ENCODE measurements around the gene BPTF. TPM values are rescaled to one million over a fixed set of nuclear protein-coding genes. Genes with fewer than 3 reads are reported as not detected.

BPTF gene
- total RNA-seq, 1 donor from 2014 or later, result 79.2 TPM

- Histone ChIP-seq H3K36me3 (peaks cover 36% of the 10 kb centered on the region), H3K4me3 (no peak overlapping the region), H3K4me1 (no peaks in the 10 kb centered on the region), H3K9me3 (replicated peaks) (no peaks in the 10 kb centered on the region), H3K27me3 (ENCODE audit: low read depth) (no peaks in the 10 kb centered on the region), H3K27ac (replicated peaks) (peak overlapping the region; percentile 11)
- no peak for TF ChIP-seq CTCF (IDR thresholded peaks at IDR 0.05; ENCODE audit: borderline replicate concordance)
- DNase-seq, result no peak
- intact Hi-C loops (cut with micrococcal nuclease), result no loop called here
Measured at GRCh38 chr17:67982034-67982640, 156.8 kb downstream of the BPTF start.

GRCh38 chr17:67982686-67983382 is 157.5 kb downstream of the BPTF start:
- DNase-seq, result no peak
- intact Hi-C loops (cut with micrococcal nuclease), result no loop called here
- Histone ChIP-seq H3K4me1 (no peaks in the 10 kb centered on the region), H3K27me3 (ENCODE audit: low read depth) (no peaks in the 10 kb centered on the region), H3K9me3 (replicated peaks) (no peaks in the 10 kb centered on the region), H3K4me3 (no peak overlapping the region), H3K27ac (replicated peaks) (peak overlapping the region; percentile 11), H3K36me3 (peaks cover 34% of the 10 kb centered on the region)
- TF ChIP-seq CTCF (IDR thresholded peaks at IDR 0.05; ENCODE audit: borderline replicate concordance), result no peak

GRCh38 chr17:67983383-67983688 is 158.0 kb downstream of the BPTF start:
- no peak overlapping the region for H3K27ac ChIP-seq (replicated peaks)
- H3K9me3 ChIP-seq (replicated peaks), result no peaks in the 10 kb centered on the region
- intact Hi-C loops (cut with micrococcal nuclease), result no loop called here
- no peaks in the 10 kb centered on the region for H3K4me1 ChIP-seq
- H3K36me3 ChIP-seq, result peaks cover 29% of the 10 kb centered on the region
- TF ChIP-seq CTCF (IDR thresholded peaks at IDR 0.05; ENCODE audit: borderline replicate concordance), result no peak
- no peak for DNase-seq
- no peaks in the 10 kb centered on the region for H3K27me3 ChIP-seq (ENCODE audit: low read depth)
- no peak overlapping the region for H3K4me3 ChIP-seq

GRCh38 chr17:67990909-67991308 is 165.6 kb downstream of the BPTF start:
- Histone ChIP-seq H3K27ac (replicated peaks) (no peak overlapping the region), H3K9me3 (replicated peaks) (no peaks in the 10 kb centered on the region), H3K4me3 (no peak overlapping the region), H3K27me3 (ENCODE audit: low read depth) (no peaks in the 10 kb centered on the region), H3K36me3 (peaks cover 5% of the 10 kb centered on the region), H3K4me1 (peaks cover 36% of the 10 kb centered on the region)
- intact Hi-C loops (cut with micrococcal nuclease), result no loop called here
- no peak for DNase-seq
- TF ChIP-seq CTCF (IDR thresholded peaks at IDR 0.05; ENCODE audit: borderline replicate concordance), result no peak

GRCh38 chr17:67992548-67993152 is 167.3 kb downstream of the BPTF start:
- peaks cover 42% of the 10 kb centered on the region for H3K4me1 ChIP-seq
- peak overlapping the region; percentile 99 for H3K27ac ChIP-seq (replicated peaks)
- H3K36me3 ChIP-seq, result peaks cover 5% of the 10 kb centered on the region
- no peak for TF ChIP-seq CTCF (IDR thresholded peaks at IDR 0.05; ENCODE audit: borderline replicate concordance)
- H3K27me3 ChIP-seq (ENCODE audit: low read depth), result no peaks in the 10 kb centered on the region
- intact Hi-C loops (cut with micrococcal nuclease), result no loop called here
- no peak for DNase-seq
- peak overlapping the region; percentile 87 for H3K4me3 ChIP-seq
- no peaks in the 10 kb centered on the region for H3K9me3 ChIP-seq (replicated peaks)
